Small intestine (tissue), 7 donors: ENCODE data around the gene IDNK. TPM values are rescaled to one million over a fixed set of nuclear protein-coding genes. Genes with fewer than 3 reads are reported as not detected.
"Not testable (repeated sequence)": the region's sequence is repeated elsewhere in the genome, so short reads cannot be mapped to it uniquely, and the experiment has no call there.

Experiments used
- DNase-seq, 2 donors: peaks; one replicate each; pipeline versions ENCODE4 v3.0.0 to v3.0.0-alpha.2; 2013
- FAIRE-seq: peaks from 2 replicates; lab custom pipeline; 2012; peaks lifted over from hg19 to GRCh38; lab: Jason Lieb, UNC
- H3K27ac ChIP-seq, 3 donors: one replicate each; pipeline ENCODE4 v1.5.1; 2013; ENCODE audit warnings: low read length in 2 of 3, mild to moderate bottlenecking in 2 of 3, control low read depth in 1 of 3, inconsistent platforms in 1 of 3, low read depth in 1 of 3, moderate library complexity in 1 of 3
- H3K27me3 ChIP-seq, 3 donors: one replicate each; pipeline ENCODE4 v1.6.1; 2013; ENCODE audit warnings: low read length in 3 of 3, inconsistent platforms in 1 of 3; ENCODE audit not compliant: control insufficient read depth in 3 of 3, insufficient read depth in 3 of 3
- H3K36me3 ChIP-seq, 3 donors: one replicate each; pipeline ENCODE4 v1.6.1; 2013; ENCODE audit warnings: low read length in 3 of 3, inconsistent platforms in 1 of 3, low read depth in 1 of 3, mild to moderate bottlenecking in 1 of 3, moderate library complexity in 1 of 3; ENCODE audit not compliant: control insufficient read depth in 3 of 3, insufficient read depth in 2 of 3
- H3K4me1 ChIP-seq, 3 donors: one replicate each; pipeline ENCODE4 v1.6.1; 2013; ENCODE audit warnings: low read length in 2 of 3, inconsistent platforms in 1 of 3, low read depth in 1 of 3, mild to moderate bottlenecking in 1 of 3, moderate library complexity in 1 of 3; ENCODE audit not compliant: control insufficient read depth in 3 of 3, insufficient read depth in 2 of 3
- H3K4me3 ChIP-seq, 3 donors: one replicate each; pipeline ENCODE4 v1.5.1; 2013; ENCODE audit warnings: low read length in 3 of 3, control low read depth in 1 of 3, inconsistent platforms in 1 of 3, low read depth in 1 of 3, mild to moderate bottlenecking in 1 of 3, moderate library complexity in 1 of 3
- H3K9me3 ChIP-seq, 2 donors: one replicate each; pipeline ENCODE4 v1.6.1; 2013; ENCODE audit warnings: low read depth in 1 of 2, low read length in 1 of 2; ENCODE audit not compliant: control insufficient read depth in 2 of 2, insufficient read depth in 1 of 2
- WGBS, 3 donors: extraction: QIAGEN DNeasy Blood & Tissue Kit; methylation state at CpG; one replicate each; pipeline ENCODE4 v1.1.7; 2013; 5-methylcytosine and 5-hydroxymethylcytosine counted together
- polyA plus RNA-seq, 4 donors: library from polyadenylated mRNA; stranded (reverse) in 3 of 4; unstranded in 1 of 4; fragments of 200-250 nt in 3 of 4; fragments of 120-200 nt in 1 of 4; gene quantifications; one replicate each; pipeline versions ENCODE4 v1.2.1 to v1.2.3, GENCODE V29; 2013
- donor health status: healthy with polysubstance abuse.
- donor health status: control.
- donor health status: control.
- donor health status: Bipolar disorder and iron deficiency.
- donor health status: healthy.

The IDNK gene
- polyA plus RNA-seq, 4 donors = 13.0 to 73.4 (median 30.8) TPM

GRCh38 chr9:83598487-83598886 lies 24.5 kb upstream of the IDNK start:
- WGBS, 3 donors = 59 to 68% (median 65%) methylated on average over 1 of the region's 1 CpG
- Histone ChIP-seq H3K27me3 (no peaks in the 10 kb centered on the region), H3K4me1 (peaks cover 0 to 8% (median 0%) of the 10 kb centered on the region in 3 donors), H3K27ac (peak overlapping the region in 1 of 3 donors; percentile 39), H3K4me3 (no peak overlapping the region), H3K36me3 (no peaks in the 10 kb centered on the region), H3K9me3 (no peaks in the 10 kb centered on the region)
- DNase-seq = peak in 1 of 2 donors; percentile 73
- no peak for FAIRE-seq

DNA sequence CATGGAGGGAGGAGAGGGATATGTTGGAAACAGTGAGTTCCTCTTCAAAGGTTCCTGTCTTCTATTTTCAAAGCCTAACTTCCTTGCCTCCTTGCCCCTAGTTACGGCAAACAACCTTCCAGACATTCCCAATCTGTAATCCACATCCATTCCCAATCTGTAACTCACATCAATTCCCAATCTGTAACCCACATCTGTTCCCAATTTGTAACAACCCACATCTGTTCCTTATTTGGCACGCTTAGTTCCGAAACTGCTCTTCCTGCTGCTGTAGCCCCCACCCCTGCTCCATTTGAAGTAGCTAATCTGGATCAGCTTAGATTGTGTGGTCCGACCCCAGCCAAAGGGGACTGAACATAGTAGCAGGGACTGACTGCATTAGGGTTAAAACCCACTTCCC lies 23.9 kb upstream of the IDNK start:
- WGBS, 3 donors = 83 to 92% (median 88%) methylated on average over 4 of the region's 4 CpGs
- Histone ChIP-seq H3K9me3 (no peaks in the 10 kb centered on the region), H3K36me3 (no peaks in the 10 kb centered on the region), H3K4me1 (peaks cover 0 to 8% (median 0%) of the 10 kb centered on the region in 3 donors), H3K4me3 (no peak overlapping the region), H3K27me3 (no peaks in the 10 kb centered on the region), H3K27ac (peak overlapping the region in 1 of 3 donors; percentile 39)
- DNase-seq = no peak
- no peak for FAIRE-seq

- no peak for DNase-seq
- no peak for FAIRE-seq
- 56 to 78% (median 59%) methylated on average over 2 of the region's 2 CpGs for WGBS, 3 donors
- Histone ChIP-seq H3K9me3 (no peaks in the 10 kb centered on the region), H3K27ac (no peak overlapping the region), H3K4me3 (no peak overlapping the region), H3K4me1 (peaks cover 0 to 8% (median 0%) of the 10 kb centered on the region in 3 donors), H3K36me3 (no peaks in the 10 kb centered on the region), H3K27me3 (no peaks in the 10 kb centered on the region)
Measured at GRCh38 chr9:83601463-83601862, 21.5 kb upstream of the IDNK start.

GRCh38 chr9:83607620-83608019 lies 15.3 kb upstream of the IDNK start:
- 66 to 73% (median 66%) methylated on average over 3 of the region's 3 CpGs for WGBS, 3 donors
- not testable (repeated sequence) for H3K27ac ChIP-seq, DNase-seq, FAIRE-seq, H3K36me3 ChIP-seq, H3K9me3 ChIP-seq, H3K4me3 ChIP-seq, H3K4me1 ChIP-seq, H3K27me3 ChIP-seq

- FAIRE-seq, H3K4me3 ChIP-seq, H3K36me3 ChIP-seq, H3K4me1 ChIP-seq, H3K27me3 ChIP-seq, H3K9me3 ChIP-seq, DNase-seq, H3K27ac ChIP-seq: not testable (repeated sequence)
- WGBS, 3 donors = 61 to 79% (median 65%) methylated on average over 3 of the region's 3 CpGs
Measured at GRCh38 chr9:83613298-83613697, 9.6 kb upstream of the IDNK start.

DNA sequence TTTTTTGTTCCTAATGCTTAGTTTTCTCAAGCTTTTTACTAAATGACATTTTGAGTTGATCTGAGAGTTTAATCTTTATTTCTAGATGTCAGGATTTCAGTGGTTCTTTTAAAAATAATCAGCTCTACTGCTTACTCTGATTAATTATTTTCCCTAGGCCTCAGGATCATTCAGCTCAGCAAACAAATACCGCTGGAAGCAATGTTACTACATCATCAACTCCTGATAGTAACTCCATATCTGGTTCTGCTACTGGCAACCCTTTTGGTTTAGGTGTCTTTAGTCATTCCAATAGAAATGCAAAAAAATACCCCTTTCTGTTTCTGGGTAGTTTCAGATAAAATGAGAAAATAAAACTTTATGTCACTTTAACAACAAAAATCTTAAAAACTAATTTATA lies 5.6 kb upstream of the IDNK start:
- DNase-seq (no peak), FAIRE-seq (no peak)
- Histone ChIP-seq H3K36me3 (no peaks in the 10 kb centered on the region), H3K4me1 (peaks cover 0 to 15% (median 0%) of the 10 kb centered on the region in 3 donors), H3K27ac (no peak overlapping the region), H3K4me3 (no peak overlapping the region), H3K9me3 (no peaks in the 10 kb centered on the region), H3K27me3 (no peaks in the 10 kb centered on the region)
- 44 to 73% (median 68%) methylated on average over 1 of the region's 1 CpG for WGBS, 3 donors

GRCh38 chr9:83620841-83621636 lies 1.9 kb upstream of the IDNK start:
- Histone ChIP-seq H3K27me3 (no peaks in the 10 kb centered on the region), H3K4me1 (peaks cover 3 to 31% (median 7%) of the 10 kb centered on the region in 3 donors), H3K36me3 (no peaks in the 10 kb centered on the region), H3K9me3 (no peaks in the 10 kb centered on the region), H3K27ac (peak overlapping the region; percentile 15 to 81 (median 65)), H3K4me3 (peak overlapping the region in 2 of 3 donors; percentile 13 to 25)
- no peak for FAIRE-seq
- WGBS, 3 donors = 6 to 22% (median 17%) methylated on average over 7 of the region's 7 CpGs
- DNase-seq = peak; percentile 88 to 90

DNA sequence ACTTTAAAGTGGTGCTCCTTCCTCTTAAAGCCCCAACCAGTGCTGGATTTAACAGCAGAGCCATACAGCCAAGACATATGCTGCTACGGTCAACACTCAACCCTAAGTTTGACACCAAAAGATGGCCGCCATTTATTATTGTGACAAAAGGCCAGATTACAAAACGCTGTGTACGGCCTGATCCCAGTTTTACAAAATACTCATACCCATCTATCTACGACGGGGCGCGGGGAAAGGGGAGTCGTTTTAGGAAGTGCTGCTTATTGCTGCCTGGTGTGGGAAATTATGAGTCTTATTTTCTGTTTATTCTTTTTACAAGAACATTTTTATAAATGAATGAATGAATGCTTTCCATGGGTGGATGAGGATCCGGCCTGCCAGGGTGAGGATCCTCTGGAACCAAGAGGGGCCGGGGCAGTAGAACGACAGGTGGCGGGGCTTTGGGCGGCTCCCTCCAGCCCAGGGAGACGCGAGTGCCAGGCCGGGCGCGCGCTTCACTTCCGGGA lies 457 bp upstream of the IDNK start:
- no peaks in the 10 kb centered on the region for H3K9me3 ChIP-seq
- H3K27me3 ChIP-seq = no peaks in the 10 kb centered on the region
- peaks cover 0 to 6% (median 2%) of the 10 kb centered on the region in 3 donors for H3K36me3 ChIP-seq
- H3K4me1 ChIP-seq = peaks cover 5 to 31% (median 7%) of the 10 kb centered on the region in 3 donors
- DNase-seq = no peak
- FAIRE-seq = no peak
- peak overlapping the region; percentile 57 to 86 (median 59) for H3K4me3 ChIP-seq
- WGBS, 3 donors = 12 to 16% (median 14%) methylated on average over 17 to 21 of the region's 21 CpGs
- peak overlapping the region; percentile 94 to 95 (median 94) for H3K27ac ChIP-seq
